ENCODE measurements around the gene SBSN.

SBSN gene

DNA sequence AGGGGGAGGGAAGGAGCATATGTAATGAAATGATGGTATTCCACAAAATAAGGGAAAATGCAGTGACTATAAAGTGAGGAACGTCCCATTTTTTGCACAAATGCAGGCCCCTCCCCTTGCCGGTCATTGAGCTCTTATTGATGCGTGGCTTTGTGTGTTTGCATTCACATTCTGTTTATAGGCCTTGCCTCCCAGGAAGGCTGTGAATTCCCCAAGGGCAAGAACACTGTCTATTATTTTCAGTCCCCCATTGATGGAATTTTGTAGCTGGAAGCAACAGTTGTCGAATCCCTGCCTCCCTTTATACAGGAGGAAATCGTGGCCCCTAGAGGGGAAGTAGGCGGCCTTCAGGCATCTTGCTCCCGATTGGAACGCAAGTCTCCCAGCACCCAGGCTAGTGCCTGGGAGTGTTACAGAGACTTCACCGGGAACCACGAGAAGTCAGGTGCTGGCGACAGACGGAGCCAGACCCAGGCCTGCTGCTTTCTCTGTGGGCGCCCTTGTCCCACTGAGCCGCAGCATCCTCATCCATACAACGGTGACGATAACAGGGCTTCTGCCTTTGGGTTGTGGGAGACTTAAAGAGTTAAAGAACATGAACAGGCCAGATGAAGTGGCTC lies 6.9 kb downstream of the SBSN start:
- peaks cover 11% of the 10 kb centered on the region for H3K4me1 ChIP-seq (ENCODE audit: control insufficient read depth, insufficient read depth, low read length)
- H3K27me3 ChIP-seq (ENCODE audit: control insufficient read depth, insufficient read depth, low read length) = peaks cover 11% of the 10 kb centered on the region
- H3K36me3 ChIP-seq (ENCODE audit: control insufficient read depth, insufficient read depth, low read length) = no peaks in the 10 kb centered on the region

DNA sequence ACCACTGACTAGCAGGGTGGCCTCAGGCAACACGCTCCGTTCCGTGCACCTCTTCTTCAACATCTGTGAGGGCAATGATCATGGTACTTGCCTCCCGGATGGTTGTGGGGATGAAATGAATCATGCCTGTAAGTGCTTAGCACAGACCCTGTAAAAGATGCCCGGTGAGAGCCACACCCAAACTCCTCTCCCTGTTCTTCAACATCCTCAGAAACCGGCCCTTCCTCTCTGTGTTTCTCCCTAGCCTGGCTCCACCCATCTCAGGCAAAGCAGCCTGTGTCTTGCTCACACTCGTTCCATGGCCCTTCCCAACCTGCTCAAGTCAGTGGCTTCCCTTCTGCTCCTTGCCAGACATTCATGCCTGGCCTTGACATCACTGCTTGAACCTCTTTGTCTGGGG lies 8.8 kb downstream of the SBSN start:
- Histone ChIP-seq H3K4me3 (ENCODE audit: low read depth, low read length) (no peak overlapping the region), H3K36me3 (ENCODE audit: control insufficient read depth, insufficient read depth, low read length) (no peaks in the 10 kb centered on the region), H3K4me1 (ENCODE audit: control insufficient read depth, insufficient read depth, low read length) (peaks cover 7% of the 10 kb centered on the region), H3K9ac (ENCODE audit: low read depth, low read length) (no peak overlapping the region), H3K9me3 (ENCODE audit: control insufficient read depth, insufficient read depth, low read length) (no peaks in the 10 kb centered on the region), H3K27me3 (ENCODE audit: control insufficient read depth, insufficient read depth, low read length) (no peaks in the 10 kb centered on the region)

More for the DNA sequence above, 6.9 kb downstream of the SBSN start:
- Histone ChIP-seq H3K9ac (ENCODE audit: low read depth, low read length) (no peak overlapping the region), H3K9me3 (ENCODE audit: control insufficient read depth, insufficient read depth, low read length) (no peaks in the 10 kb centered on the region), H3K4me3 (ENCODE audit: low read depth, low read length) (no peak overlapping the region)

DNA sequence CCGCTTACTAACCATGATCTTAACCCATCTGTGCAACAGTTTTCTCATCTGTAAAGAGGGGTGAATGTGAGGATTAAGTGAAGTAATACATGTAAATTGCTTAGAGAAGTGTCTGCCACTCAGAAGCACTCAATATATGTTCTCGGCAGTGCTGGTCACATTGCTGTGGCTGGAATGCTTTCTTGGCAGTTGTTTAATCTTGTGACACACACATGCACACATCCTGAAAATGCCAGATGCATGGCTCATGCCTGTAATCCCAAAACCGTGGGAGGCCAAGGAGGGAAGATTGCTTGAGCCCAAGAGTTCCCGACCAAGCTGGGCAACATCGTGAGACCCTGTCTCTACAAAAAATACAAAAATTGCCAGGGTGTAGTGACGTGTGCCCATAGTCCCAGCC lies 9.8 kb downstream of the SBSN start:
- no peak overlapping the region for H3K4me3 ChIP-seq (ENCODE audit: low read depth, low read length)
- H3K36me3 ChIP-seq (ENCODE audit: control insufficient read depth, insufficient read depth, low read length) = no peaks in the 10 kb centered on the region
- H3K4me1 ChIP-seq (ENCODE audit: control insufficient read depth, insufficient read depth, low read length) = peaks cover 3% of the 10 kb centered on the region
- H3K9ac ChIP-seq (ENCODE audit: low read depth, low read length) = no peak overlapping the region
- no peaks in the 10 kb centered on the region for H3K27me3 ChIP-seq (ENCODE audit: control insufficient read depth, insufficient read depth, low read length)
- no peaks in the 10 kb centered on the region for H3K9me3 ChIP-seq (ENCODE audit: control insufficient read depth, insufficient read depth, low read length)

- Histone ChIP-seq H3K9ac (ENCODE audit: low read depth, low read length) (no peak overlapping the region), H3K36me3 (ENCODE audit: control insufficient read depth, insufficient read depth, low read length) (no peaks in the 10 kb centered on the region), H3K4me1 (ENCODE audit: control insufficient read depth, insufficient read depth, low read length) (peaks cover 4% of the 10 kb centered on the region), H3K9me3 (ENCODE audit: control insufficient read depth, insufficient read depth, low read length) (no peaks in the 10 kb centered on the region), H3K27me3 (ENCODE audit: control insufficient read depth, insufficient read depth, low read length) (peaks cover under 1% of the 10 kb centered on the region), H3K4me3 (ENCODE audit: low read depth, low read length) (no peak overlapping the region)
Observed at GRCh38 chr19:35517342-35517741, 10.8 kb downstream of the SBSN start.

GRCh38 chr19:35516310-35516709 lies 11.8 kb downstream of the SBSN start:
- Histone ChIP-seq H3K4me3 (ENCODE audit: low read depth, low read length) (no peak overlapping the region), H3K9me3 (ENCODE audit: control insufficient read depth, insufficient read depth, low read length) (no peaks in the 10 kb centered on the region), H3K9ac (ENCODE audit: low read depth, low read length) (no peak overlapping the region), H3K4me1 (ENCODE audit: control insufficient read depth, insufficient read depth, low read length) (peaks cover 4% of the 10 kb centered on the region), H3K36me3 (ENCODE audit: control insufficient read depth, insufficient read depth, low read length) (no peaks in the 10 kb centered on the region), H3K27me3 (ENCODE audit: control insufficient read depth, insufficient read depth, low read length) (peaks cover 6% of the 10 kb centered on the region)

- Histone ChIP-seq H3K9me3 (ENCODE audit: control insufficient read depth, insufficient read depth, low read length) (no peaks in the 10 kb centered on the region), H3K36me3 (ENCODE audit: control insufficient read depth, insufficient read depth, low read length) (no peaks in the 10 kb centered on the region), H3K4me1 (ENCODE audit: control insufficient read depth, insufficient read depth, low read length) (peaks cover 4% of the 10 kb centered on the region), H3K4me3 (ENCODE audit: low read depth, low read length) (peak overlapping the region; percentile 58), H3K9ac (ENCODE audit: low read depth, low read length) (peak overlapping the region; percentile 32), H3K27me3 (ENCODE audit: control insufficient read depth, insufficient read depth, low read length) (peaks cover 8% of the 10 kb centered on the region)
Observed at GRCh38 chr19:35514282-35514809, 13.8 kb downstream of the SBSN start.

DNA sequence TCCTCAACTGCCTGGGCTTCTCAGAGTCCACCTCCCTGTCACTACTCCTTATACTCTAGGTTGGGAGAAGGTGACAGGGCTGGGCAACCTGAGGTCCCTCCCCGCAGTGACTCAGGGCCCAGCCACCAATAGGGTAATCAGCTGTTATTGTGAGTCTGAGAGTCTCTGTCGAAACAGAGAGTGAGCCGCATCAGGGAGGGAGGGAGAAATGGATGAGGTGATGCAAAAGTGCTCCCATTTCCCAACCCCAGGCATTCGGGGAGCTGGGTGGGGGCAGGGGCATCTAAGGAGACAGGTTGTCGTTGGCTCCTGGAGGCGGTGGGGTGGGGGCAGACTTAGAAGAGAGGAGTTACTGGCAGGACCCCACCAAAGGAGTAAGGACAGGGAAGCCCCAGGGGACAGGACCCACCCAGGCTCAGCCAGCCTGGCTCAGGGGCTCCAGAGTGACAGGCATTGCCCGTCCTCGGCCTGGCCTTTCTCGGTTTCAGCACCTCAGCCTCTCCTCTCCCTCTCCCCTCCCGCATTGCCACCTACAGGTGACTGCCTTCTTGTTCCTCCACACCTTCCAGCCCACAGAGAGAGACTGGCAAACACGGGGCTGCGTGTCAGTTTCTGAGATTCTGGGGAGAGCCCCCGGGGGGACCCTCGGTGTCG lies 14.4 kb downstream of the SBSN start, which contains the start of gene DMKN:
Gene DMKN (minus strand): TSS at position 22 of the 654 bp plus-strand sequence. CDS start 174 bp downstream, outside the sequence.
- no peaks in the 10 kb centered on the region for H3K36me3 ChIP-seq (ENCODE audit: control insufficient read depth, insufficient read depth, low read length)
- H3K4me3 ChIP-seq (ENCODE audit: low read depth, low read length) = peak within 1 kb of the TSS; percentile 58
- peaks cover 4% of the 10 kb centered on the region for H3K4me1 ChIP-seq (ENCODE audit: control insufficient read depth, insufficient read depth, low read length)
- H3K9ac ChIP-seq (ENCODE audit: low read depth, low read length) = peak within 1 kb of the TSS; percentile 32
- H3K27me3 ChIP-seq (ENCODE audit: control insufficient read depth, insufficient read depth, low read length) = peaks cover 8% of the 10 kb centered on the region
- no peaks in the 10 kb centered on the region for H3K9me3 ChIP-seq (ENCODE audit: control insufficient read depth, insufficient read depth, low read length)

DNA sequence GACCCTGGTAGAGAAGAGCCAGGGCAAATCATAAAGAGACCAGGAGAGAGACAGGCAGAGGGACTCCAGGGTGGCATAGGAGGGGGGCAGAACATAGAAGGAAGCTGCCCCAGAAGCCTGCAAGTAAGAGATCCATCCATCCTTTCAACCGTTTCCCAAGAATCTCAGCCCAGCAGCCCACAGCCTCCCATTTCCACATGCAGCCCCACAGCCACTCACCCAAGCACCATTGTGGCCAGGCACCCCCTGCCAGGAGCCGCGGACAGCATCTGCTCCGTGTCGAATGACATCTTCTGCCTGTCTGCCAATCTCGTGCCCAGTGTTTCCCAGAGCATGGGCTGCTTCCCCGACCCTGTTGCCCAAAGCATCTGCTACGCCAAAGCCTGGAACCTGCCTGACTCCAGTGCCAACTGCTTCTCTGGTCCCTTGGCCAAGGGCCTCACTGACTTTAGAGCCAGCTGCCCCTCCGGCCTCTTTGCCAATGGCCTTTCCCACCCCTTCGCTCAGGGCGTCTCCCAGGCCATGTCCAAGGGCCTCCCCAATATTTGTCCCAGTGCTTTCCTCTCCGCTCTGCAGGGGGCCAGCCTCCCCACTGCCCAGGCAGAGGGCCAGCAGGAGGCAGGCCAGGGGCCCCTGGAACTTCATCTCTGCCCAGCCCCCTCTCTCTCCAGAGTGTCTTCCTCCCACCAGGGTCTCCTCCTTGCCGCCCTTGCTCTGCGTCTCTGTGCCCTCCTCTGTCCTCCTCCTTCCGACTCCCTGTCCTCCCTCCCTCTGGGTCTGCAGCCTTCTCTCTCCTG lies 15.1 kb downstream of the SBSN start:
- Histone ChIP-seq H3K9me3 (ENCODE audit: control insufficient read depth, insufficient read depth, low read length) (no peaks in the 10 kb centered on the region), H3K9ac (ENCODE audit: low read depth, low read length) (no peak overlapping the region), H3K4me3 (ENCODE audit: low read depth, low read length) (peak overlapping the region; percentile 58), H3K36me3 (ENCODE audit: control insufficient read depth, insufficient read depth, low read length) (no peaks in the 10 kb centered on the region), H3K4me1 (ENCODE audit: control insufficient read depth, insufficient read depth, low read length) (peaks cover 4% of the 10 kb centered on the region), H3K27me3 (ENCODE audit: control insufficient read depth, insufficient read depth, low read length) (peaks cover 8% of the 10 kb centered on the region)

DNA sequence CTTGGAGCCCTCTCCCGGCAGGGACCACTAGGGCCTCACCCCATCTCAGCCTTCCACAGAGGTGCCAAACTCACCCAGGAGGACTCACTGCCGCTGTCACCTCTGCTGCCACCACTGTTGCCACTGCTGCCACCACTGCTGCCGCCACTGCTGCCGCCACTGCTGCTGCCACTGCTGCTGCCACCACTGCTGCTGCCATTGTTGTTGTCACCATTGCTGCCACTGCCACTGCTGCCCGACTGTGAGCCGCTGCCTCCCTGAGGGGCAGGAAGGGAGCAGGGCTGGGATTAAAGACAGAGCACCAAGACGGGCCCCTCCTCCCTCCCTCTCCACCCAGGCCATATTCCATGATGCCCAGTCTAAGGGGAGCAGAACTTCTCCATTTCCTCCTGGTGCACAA lies 16.8 kb downstream of the SBSN start:
- H3K9ac ChIP-seq (ENCODE audit: low read depth, low read length) = no peak overlapping the region
- H3K36me3 ChIP-seq (ENCODE audit: control insufficient read depth, insufficient read depth, low read length) = peaks cover 2% of the 10 kb centered on the region
- peaks cover 6% of the 10 kb centered on the region for H3K4me1 ChIP-seq (ENCODE audit: control insufficient read depth, insufficient read depth, low read length)
- H3K9me3 ChIP-seq (ENCODE audit: control insufficient read depth, insufficient read depth, low read length) = no peaks in the 10 kb centered on the region
- H3K4me3 ChIP-seq (ENCODE audit: low read depth, low read length) = no peak overlapping the region
- H3K27me3 ChIP-seq (ENCODE audit: control insufficient read depth, insufficient read depth, low read length) = peaks cover 8% of the 10 kb centered on the region

DNA sequence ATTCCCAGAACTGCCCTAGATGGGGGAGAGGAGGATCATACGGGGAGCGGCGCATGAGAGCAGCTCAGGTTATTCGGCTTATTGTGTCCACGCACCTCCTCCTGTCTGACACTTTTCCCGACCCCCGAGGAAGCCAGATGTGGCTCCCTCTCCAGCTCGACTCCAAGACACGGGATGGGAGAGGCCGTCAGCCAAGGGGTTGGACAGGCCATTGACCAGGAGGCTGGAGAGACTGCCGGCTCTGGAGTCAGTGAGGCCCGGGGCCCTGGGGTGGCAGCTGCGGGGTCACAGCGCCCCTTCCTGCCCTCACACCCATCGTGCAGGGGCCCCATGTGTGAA lies 17.5 kb downstream of the SBSN start:
- H3K9me3 ChIP-seq (ENCODE audit: control insufficient read depth, insufficient read depth, low read length) = no peaks in the 10 kb centered on the region
- peaks cover 6% of the 10 kb centered on the region for H3K4me1 ChIP-seq (ENCODE audit: control insufficient read depth, insufficient read depth, low read length)
- peaks cover 8% of the 10 kb centered on the region for H3K27me3 ChIP-seq (ENCODE audit: control insufficient read depth, insufficient read depth, low read length)
- peak overlapping the region; percentile 98 for H3K4me3 ChIP-seq (ENCODE audit: low read depth, low read length)
- H3K36me3 ChIP-seq (ENCODE audit: control insufficient read depth, insufficient read depth, low read length) = peaks cover 9% of the 10 kb centered on the region
- H3K9ac ChIP-seq (ENCODE audit: low read depth, low read length) = no peak overlapping the region

- no peaks in the 10 kb centered on the region for H3K9me3 ChIP-seq (ENCODE audit: control insufficient read depth, insufficient read depth, low read length)
- H3K36me3 ChIP-seq (ENCODE audit: control insufficient read depth, insufficient read depth, low read length) = peaks cover 15% of the 10 kb centered on the region
- peak overlapping the region; percentile 98 for H3K4me3 ChIP-seq (ENCODE audit: low read depth, low read length)
- peak overlapping the region; percentile 97 for H3K9ac ChIP-seq (ENCODE audit: low read depth, low read length)
- H3K4me1 ChIP-seq (ENCODE audit: control insufficient read depth, insufficient read depth, low read length) = peaks cover 6% of the 10 kb centered on the region
- H3K27me3 ChIP-seq (ENCODE audit: control insufficient read depth, insufficient read depth, low read length) = peaks cover 8% of the 10 kb centered on the region
Observed at GRCh38 chr19:35509861-35510625, 18.1 kb downstream of the SBSN start.

Measured in iPS-15b (cell line).